H9 (cell line): ENCODE data around the gene ITGA1. TPM values are rescaled to one million over a fixed set of nuclear protein-coding genes. Genes with fewer than 3 reads are reported as not detected.

ENCODE experiments used
- DNase-seq: peaks from one replicate; pipeline ENCODE4 v3.0.0-alpha.2; 2017
- H2AFZ ChIP-seq: one replicate; pipeline ENCODE4 v1.6.1; 2013; ENCODE audit warnings: mild to moderate bottlenecking, low read length, control low read depth, moderate library complexity
- H2AK5ac ChIP-seq: 2 replicates; pipeline ENCODE4 v1.6.1; 2013; ENCODE audit warnings: low read length, control low read depth, mixed read lengths; ENCODE audit not compliant: insufficient read length
- H2BK120ac ChIP-seq: one replicate; pipeline ENCODE4 v1.6.1; 2013; ENCODE audit warnings: low read depth, mild to moderate bottlenecking, low read length, control low read depth, inconsistent platforms; ENCODE audit not compliant: poor library complexity, severe bottlenecking
- H2BK12ac ChIP-seq: 2 replicates; pipeline ENCODE4 v1.6.1; 2013; ENCODE audit warnings: low read length, control low read depth, mixed read lengths, low read depth; ENCODE audit not compliant: insufficient read length
- H2BK15ac ChIP-seq: 2 replicates; pipeline ENCODE4 v1.6.1; 2013; ENCODE audit warnings: low read depth, low read length, control low read depth
- H2BK20ac ChIP-seq: one replicate; pipeline ENCODE4 v1.6.1; 2013; ENCODE audit warnings: low read depth, mild to moderate bottlenecking, low read length, control low read depth, inconsistent platforms; ENCODE audit not compliant: poor library complexity, severe bottlenecking
- H2BK5ac ChIP-seq: 2 replicates; pipeline ENCODE4 v1.6.1; 2013; ENCODE audit warnings: low read length, control low read depth, mixed read lengths; ENCODE audit not compliant: insufficient read length
- H3K14ac ChIP-seq: 2 replicates; pipeline ENCODE4 v1.6.1; 2013; ENCODE audit warnings: low read length, control low read depth; ENCODE audit not compliant: insufficient read depth
- H3K18ac ChIP-seq: 2 replicates; pipeline ENCODE4 v1.6.1; 2013; ENCODE audit warnings: low read depth, mild to moderate bottlenecking, mixed read lengths, low read length, control low read depth; ENCODE audit not compliant: insufficient read length
- H3K23ac ChIP-seq: 2 replicates; pipeline ENCODE4 v1.6.1; 2013; ENCODE audit warnings: low read length, control low read depth, mixed read lengths, low read depth; ENCODE audit not compliant: insufficient read length
- H3K23me2 ChIP-seq: 2 replicates; pipeline ENCODE4 v1.6.1; 2013; ENCODE audit warnings: low read depth, mild to moderate bottlenecking, mixed read lengths, low read length, control low read depth; ENCODE audit not compliant: insufficient read length, poor library complexity, severe bottlenecking
- H3K27ac ChIP-seq: 2 replicates; pipeline ENCODE4 v1.5.1; 2013; ENCODE audit warnings: low read length, control low read depth, mixed read lengths, low read depth; ENCODE audit not compliant: insufficient read length
- H3K27me3 ChIP-seq: 2 replicates; pipeline ENCODE4 v1.6.1; 2013; ENCODE audit warnings: low read length, control low read depth, inconsistent platforms; ENCODE audit not compliant: insufficient read depth
- H3K4ac ChIP-seq: 2 replicates; pipeline ENCODE4 v1.6.1; 2013; ENCODE audit warnings: low read depth, mild to moderate bottlenecking, control low read depth, inconsistent platforms, low read length, moderate library complexity
- H3K4me1 ChIP-seq: 2 replicates; pipeline ENCODE4 v1.6.1; 2013; ENCODE audit warnings: low read length, control low read depth, inconsistent platforms; ENCODE audit not compliant: insufficient read depth
- H3K4me2 ChIP-seq: 2 replicates; pipeline ENCODE4 v1.6.1; 2013; ENCODE audit warnings: low read length, control low read depth, mixed read lengths; ENCODE audit not compliant: insufficient read length, insufficient read depth
- H3K56ac ChIP-seq: 2 replicates; pipeline ENCODE4 v1.6.1; 2013; ENCODE audit warnings: low read depth, mild to moderate bottlenecking, mixed read lengths, low read length, control low read depth; ENCODE audit not compliant: insufficient read length
- H3K79me1 ChIP-seq: 2 replicates; pipeline ENCODE4 v1.6.1; 2013; ENCODE audit warnings: low read depth, mild to moderate bottlenecking, moderate library complexity, low read length, control low read depth, inconsistent platforms; ENCODE audit not compliant: insufficient read depth, poor library complexity, severe bottlenecking
- H3K79me2 ChIP-seq: 2 replicates; pipeline ENCODE4 v1.6.1; 2013; ENCODE audit warnings: low read length, control low read depth, inconsistent platforms; ENCODE audit not compliant: insufficient read depth
- H3K9ac ChIP-seq: 2 replicates; pipeline ENCODE4 v1.6.1; 2013; ENCODE audit warnings: low read length, control low read depth, mixed read lengths; ENCODE audit not compliant: insufficient read length; ENCODE audit errors: extremely low read depth
- H3K9me3 ChIP-seq: one replicate; pipeline ENCODE4 v1.6.1; 2013; ENCODE audit warnings: low read depth, low read length, inconsistent platforms; ENCODE audit not compliant: control insufficient read depth
- H3T11ph ChIP-seq: one replicate; pipeline ENCODE4 v1.6.1; 2013; ENCODE audit warnings: mild to moderate bottlenecking, low read length, control low read depth, inconsistent platforms
- H4K20me1 ChIP-seq: one replicate; pipeline ENCODE4 v1.6.1; 2013; ENCODE audit not compliant: control insufficient read depth, insufficient read length, insufficient read depth
- H4K5ac ChIP-seq: 2 replicates; pipeline ENCODE4 v1.6.1; 2013; ENCODE audit warnings: low read depth, mild to moderate bottlenecking, mixed read lengths, low read length, control low read depth; ENCODE audit not compliant: insufficient read length
- H4K8ac ChIP-seq: replicated peaks from 2 replicates; pipeline ENCODE4 v1.6.1; 2013; ENCODE audit warnings: low read length, control low read depth, mixed read lengths, low read depth; ENCODE audit not compliant: insufficient read length
- H4K91ac ChIP-seq: 2 replicates; pipeline ENCODE4 v1.6.1; 2013; ENCODE audit warnings: low read depth, mild to moderate bottlenecking, moderate library complexity, mixed read lengths, low read length, control low read depth; ENCODE audit not compliant: insufficient read length
- H3K27ac Mint-ChIP-seq, 3 experiments: 2 replicates in 2 of 3; 3 replicates in 1 of 3; pipeline ENCODE4 v1.8.0; 2020 to 2021; ENCODE audit warnings: mixed read lengths in 3 of 3, mild to moderate bottlenecking in 1 of 3, moderate library complexity in 1 of 3
- H3K27me3 Mint-ChIP-seq: 2 replicates; pipeline ENCODE4 v1.8.0; 2021; ENCODE audit warnings: low read depth, mild to moderate bottlenecking, moderate library complexity, mixed read lengths
- H3K36me3 Mint-ChIP-seq, 3 experiments: 2 replicates in 2 of 3; 3 replicates in 1 of 3; pipeline ENCODE4 v1.8.0; 2020 to 2021; ENCODE audit warnings: low read depth in 3 of 3, mixed read lengths in 3 of 3; ENCODE audit not compliant: insufficient read depth in 1 of 3
- H3K4me1 Mint-ChIP-seq, 2 experiments: 2 replicates each; pipeline ENCODE4 v1.8.0; 2020; ENCODE audit warnings: mixed read lengths in 2 of 2
- H3K4me3 Mint-ChIP-seq, 2 experiments: 2 replicates in 1 of 2; 3 replicates in 1 of 2; pipeline ENCODE4 v1.8.0; 2020 to 2021; ENCODE audit warnings: mild to moderate bottlenecking in 2 of 2, mixed read lengths in 2 of 2, moderate library complexity in 1 of 2
- H3K9me3 Mint-ChIP-seq, 2 experiments: 2 replicates in 1 of 2; 3 replicates in 1 of 2; pipeline ENCODE4 v1.8.0; 2020; ENCODE audit warnings: mild to moderate bottlenecking in 2 of 2, mixed read lengths in 2 of 2, moderate library complexity in 1 of 2
- total RNA-seq: library from RNA; stranded (reverse); gene quantifications from 2 replicates; pipeline ENCODE4 v1.2.1, GENCODE V29; 2021
- TF ChIP-seq, protein P1 (sequence below): fragments of 200-600 bp; sonication (generic); conservative IDR thresholded peaks from 3 replicates; pipeline ENCODE4 v1.8.0; 2021; ENCODE audit warnings: antibody characterized with exemption, mild to moderate bottlenecking

Gene ITGA1
- total RNA-seq, 1 experiment from 2014 or later = 3.9 TPM

DNA sequence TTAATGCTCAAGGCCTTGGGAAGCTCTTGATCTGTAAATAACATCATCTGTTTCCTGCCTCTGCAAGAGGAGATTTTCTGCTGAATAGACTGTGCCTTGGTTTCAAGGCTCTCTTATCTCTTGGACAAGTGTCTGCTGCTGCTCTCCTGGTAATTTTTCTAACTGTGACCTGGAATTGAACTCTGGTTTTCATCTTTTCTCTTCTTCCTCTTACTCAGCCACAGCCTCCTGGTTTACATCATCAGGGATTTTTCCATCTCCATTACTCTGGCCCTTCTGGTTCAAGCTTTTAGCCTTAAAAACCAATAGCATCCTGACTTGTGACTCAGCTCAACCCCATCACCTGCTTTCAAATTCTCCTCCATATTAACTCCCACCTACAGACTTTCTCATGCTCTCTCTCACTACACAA lies 49.6 kb upstream of the ITGA1 start:
- Histone ChIP-seq H3K23ac (no peak overlapping the region), H3K23me2 (no peaks in the 10 kb centered on the region), H3K9me3 (no peaks in the 10 kb centered on the region), H2BK15ac (no peak overlapping the region), H2BK5ac (no peak overlapping the region), H3K14ac (no peak overlapping the region), H3K4me2 (no peak overlapping the region), H3K18ac (no peak overlapping the region), H3K56ac (no peak overlapping the region), H3K27me3 (no peaks in the 10 kb centered on the region), H3K27ac (no peak overlapping the region), H2BK120ac (no peak overlapping the region), H2AFZ (no peak overlapping the region), H3K79me2 (no peaks in the 10 kb centered on the region), H4K20me1 (no peaks in the 10 kb centered on the region), H3K79me1 (no peaks in the 10 kb centered on the region), H3K4ac (no peak overlapping the region), H3T11ph (no peak overlapping the region), H4K91ac (no peak overlapping the region), H2BK12ac (no peak overlapping the region), H4K5ac (no peak overlapping the region), H2AK5ac (no peak overlapping the region), H3K9ac (no peak overlapping the region), H4K8ac (no peak overlapping the region), H3K4me1 (no peaks in the 10 kb centered on the region), H2BK20ac (no peak overlapping the region)
- Mint-ChIP-seq H3K27me3 (no peaks in the 10 kb centered on the region), H3K9me3 (no peaks in the 10 kb centered on the region), H3K4me1 (no peaks in the 10 kb centered on the region), H3K27ac (no peak overlapping the region), H3K36me3 (peaks cover 0 to under 1% (median 0%) of the 10 kb centered on the region in 3 experiments; a peak in 1 of 7 replicates), H3K4me3 (no peak overlapping the region)
- TF ChIP-seq, protein P1, sequence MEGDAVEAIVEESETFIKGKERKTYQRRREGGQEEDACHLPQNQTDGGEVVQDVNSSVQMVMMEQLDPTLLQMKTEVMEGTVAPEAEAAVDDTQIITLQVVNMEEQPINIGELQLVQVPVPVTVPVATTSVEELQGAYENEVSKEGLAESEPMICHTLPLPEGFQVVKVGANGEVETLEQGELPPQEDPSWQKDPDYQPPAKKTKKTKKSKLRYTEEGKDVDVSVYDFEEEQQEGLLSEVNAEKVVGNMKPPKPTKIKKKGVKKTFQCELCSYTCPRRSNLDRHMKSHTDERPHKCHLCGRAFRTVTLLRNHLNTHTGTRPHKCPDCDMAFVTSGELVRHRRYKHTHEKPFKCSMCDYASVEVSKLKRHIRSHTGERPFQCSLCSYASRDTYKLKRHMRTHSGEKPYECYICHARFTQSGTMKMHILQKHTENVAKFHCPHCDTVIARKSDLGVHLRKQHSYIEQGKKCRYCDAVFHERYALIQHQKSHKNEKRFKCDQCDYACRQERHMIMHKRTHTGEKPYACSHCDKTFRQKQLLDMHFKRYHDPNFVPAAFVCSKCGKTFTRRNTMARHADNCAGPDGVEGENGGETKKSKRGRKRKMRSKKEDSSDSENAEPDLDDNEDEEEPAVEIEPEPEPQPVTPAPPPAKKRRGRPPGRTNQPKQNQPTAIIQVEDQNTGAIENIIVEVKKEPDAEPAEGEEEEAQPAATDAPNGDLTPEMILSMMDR = no peak
- DNase-seq = no peak
